ENCODE results near the gene BTBD9. TPM values are rescaled to one million over a fixed set of nuclear protein-coding genes. Genes with fewer than 3 reads are reported as not detected.

BTBD9 gene
- total RNA-seq, 4 donors from 2014 or later, result 10.8 to 26.3 (median 15.3) TPM

DNA sequence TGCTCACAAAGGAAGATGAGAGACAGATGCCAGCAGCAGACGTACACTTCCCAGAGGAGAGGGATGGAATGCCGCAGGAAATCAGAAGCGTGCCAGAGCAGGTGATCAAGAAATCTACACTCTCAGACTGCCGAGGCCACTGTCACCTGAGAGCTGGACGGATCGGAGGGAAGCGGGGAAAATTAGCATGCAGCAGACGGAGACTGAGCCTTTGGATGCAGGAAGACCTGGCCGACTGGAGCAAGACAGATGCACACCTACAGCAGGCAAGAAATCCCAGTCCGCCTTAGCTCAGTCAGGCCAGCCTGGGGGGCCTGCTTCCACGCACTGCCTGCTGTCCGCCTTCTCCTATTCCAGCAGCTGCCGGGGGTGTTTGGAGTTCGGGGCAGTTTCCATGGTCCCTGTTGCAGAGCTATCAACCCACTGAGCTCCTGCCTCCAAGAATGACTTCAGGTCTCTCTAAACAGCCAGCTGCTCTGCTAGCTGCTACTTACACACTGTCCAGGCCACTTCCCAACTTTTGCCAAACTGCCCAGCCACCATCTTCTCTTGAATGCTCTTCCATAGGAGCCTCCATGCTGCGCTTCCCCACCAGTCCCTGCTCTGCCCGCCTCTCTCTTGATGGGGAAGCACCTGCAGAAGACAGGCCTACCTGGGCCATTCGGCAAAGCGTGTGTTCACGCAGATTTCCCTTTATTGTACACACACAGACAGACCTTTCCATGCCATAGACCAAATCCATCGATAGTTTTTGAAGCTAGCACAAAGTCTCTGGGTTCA, 451.7 kb downstream of the BTBD9 start:
- ATAC-seq (ENCODE audit: low FRiP score) (no peak), DNase-seq (ENCODE audit: low spot score) (no peak)
- TF ChIP-seq, protein P1, sequence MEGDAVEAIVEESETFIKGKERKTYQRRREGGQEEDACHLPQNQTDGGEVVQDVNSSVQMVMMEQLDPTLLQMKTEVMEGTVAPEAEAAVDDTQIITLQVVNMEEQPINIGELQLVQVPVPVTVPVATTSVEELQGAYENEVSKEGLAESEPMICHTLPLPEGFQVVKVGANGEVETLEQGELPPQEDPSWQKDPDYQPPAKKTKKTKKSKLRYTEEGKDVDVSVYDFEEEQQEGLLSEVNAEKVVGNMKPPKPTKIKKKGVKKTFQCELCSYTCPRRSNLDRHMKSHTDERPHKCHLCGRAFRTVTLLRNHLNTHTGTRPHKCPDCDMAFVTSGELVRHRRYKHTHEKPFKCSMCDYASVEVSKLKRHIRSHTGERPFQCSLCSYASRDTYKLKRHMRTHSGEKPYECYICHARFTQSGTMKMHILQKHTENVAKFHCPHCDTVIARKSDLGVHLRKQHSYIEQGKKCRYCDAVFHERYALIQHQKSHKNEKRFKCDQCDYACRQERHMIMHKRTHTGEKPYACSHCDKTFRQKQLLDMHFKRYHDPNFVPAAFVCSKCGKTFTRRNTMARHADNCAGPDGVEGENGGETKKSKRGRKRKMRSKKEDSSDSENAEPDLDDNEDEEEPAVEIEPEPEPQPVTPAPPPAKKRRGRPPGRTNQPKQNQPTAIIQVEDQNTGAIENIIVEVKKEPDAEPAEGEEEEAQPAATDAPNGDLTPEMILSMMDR (IDR thresholded peaks at IDR 0.05), result no peak

DNA sequence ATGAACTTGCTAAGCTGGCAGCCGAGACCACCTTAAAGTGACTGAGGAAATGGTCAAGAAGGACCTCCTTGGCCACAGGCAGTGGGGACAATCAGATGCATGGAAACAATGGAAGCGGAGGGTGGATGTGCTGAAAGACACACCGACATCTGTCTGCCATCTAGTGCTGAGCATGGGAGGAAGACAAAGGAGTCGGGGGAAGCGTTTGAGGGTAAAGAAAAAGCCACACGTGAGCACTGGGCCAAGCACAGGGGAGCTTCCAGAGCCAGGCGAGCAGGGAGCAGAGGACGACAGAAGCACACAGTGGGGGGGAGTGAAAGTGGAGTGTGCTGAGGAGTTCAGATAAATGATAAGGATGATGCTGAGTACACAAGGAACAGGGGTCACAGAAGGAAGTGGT, 452.4 kb downstream of the BTBD9 start:
- TF ChIP-seq, protein P1 (IDR thresholded peaks at IDR 0.05), result no peak
- ATAC-seq (ENCODE audit: low FRiP score) (no peak), DNase-seq (ENCODE audit: low spot score) (no peak)

DNA sequence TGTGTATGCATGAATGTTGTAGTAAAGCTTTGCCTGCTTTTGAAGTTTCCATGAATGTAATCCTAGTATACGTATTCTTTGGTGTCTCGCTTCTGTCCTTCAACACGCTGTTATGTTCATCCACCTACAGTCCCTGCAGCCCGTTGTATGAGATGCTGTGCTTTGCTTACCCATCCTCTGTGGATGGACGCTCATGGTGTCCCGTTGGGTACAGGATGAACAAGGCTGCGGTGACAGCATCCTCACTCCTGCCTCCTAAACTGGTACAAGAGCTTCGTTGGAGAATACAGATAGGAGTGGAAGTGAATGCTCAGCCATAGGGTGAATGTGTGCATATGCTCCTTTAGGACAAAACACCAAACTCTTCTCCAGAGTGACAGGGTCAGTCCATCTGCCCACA, 454.0 kb downstream of the BTBD9 start:
- no peak for ATAC-seq (ENCODE audit: low FRiP score)
- DNase-seq (ENCODE audit: low spot score), result no peak
- TF ChIP-seq, protein P1 (IDR thresholded peaks at IDR 0.05), result no peak

DNA sequence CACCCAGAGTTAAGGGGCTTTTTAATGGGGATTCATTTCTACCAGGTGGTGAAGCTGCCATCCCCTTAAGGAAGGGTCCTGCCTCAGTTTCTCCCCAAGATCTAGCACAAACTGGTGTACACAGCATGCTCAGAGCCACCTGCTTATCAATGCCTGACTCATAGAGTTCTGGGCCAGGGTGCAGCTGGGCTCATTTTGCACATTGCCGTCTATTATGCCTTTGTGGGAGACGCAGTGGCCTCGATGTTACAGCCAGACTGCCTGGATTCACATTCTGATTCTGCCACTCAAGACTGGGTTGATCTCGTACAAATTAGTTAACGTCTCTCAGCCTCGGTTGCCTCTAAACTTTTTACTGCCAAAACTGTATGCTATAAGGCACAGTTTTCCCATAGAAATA, 454.5 kb downstream of the BTBD9 start:
- ATAC-seq (ENCODE audit: low FRiP score), result no peak
- TF ChIP-seq, protein P1 (IDR thresholded peaks at IDR 0.05), result no peak
- no peak for DNase-seq (ENCODE audit: low spot score)

DNA sequence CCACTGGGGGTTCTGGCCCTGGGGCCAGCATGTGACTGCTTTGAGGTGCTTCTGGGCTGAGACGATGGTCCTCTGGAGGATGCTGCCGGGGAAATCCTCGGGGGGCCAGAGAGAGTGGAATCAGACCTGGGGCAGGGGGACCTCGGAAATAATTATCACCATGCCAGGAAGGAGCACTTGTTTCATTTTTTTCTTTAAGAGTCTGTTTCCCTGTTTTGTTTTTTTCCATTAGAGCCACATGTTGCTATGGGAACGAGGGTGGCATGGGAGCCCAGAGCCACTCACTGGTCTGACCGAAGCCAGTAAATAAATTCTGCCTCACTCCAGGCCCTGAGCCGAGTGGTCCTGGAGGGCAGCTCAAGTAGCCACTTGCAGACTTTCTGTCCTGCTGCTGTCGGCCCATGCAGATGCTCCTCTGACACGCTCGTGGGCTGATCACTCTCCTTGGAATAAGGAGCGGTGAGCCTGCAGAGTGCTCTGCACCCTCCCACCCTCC, 455.1 kb downstream of the BTBD9 start:
- TF ChIP-seq, protein P1 (IDR thresholded peaks at IDR 0.05), result no peak
- ATAC-seq (ENCODE audit: low FRiP score) (no peak), DNase-seq (ENCODE audit: low spot score) (no peak)

DNA sequence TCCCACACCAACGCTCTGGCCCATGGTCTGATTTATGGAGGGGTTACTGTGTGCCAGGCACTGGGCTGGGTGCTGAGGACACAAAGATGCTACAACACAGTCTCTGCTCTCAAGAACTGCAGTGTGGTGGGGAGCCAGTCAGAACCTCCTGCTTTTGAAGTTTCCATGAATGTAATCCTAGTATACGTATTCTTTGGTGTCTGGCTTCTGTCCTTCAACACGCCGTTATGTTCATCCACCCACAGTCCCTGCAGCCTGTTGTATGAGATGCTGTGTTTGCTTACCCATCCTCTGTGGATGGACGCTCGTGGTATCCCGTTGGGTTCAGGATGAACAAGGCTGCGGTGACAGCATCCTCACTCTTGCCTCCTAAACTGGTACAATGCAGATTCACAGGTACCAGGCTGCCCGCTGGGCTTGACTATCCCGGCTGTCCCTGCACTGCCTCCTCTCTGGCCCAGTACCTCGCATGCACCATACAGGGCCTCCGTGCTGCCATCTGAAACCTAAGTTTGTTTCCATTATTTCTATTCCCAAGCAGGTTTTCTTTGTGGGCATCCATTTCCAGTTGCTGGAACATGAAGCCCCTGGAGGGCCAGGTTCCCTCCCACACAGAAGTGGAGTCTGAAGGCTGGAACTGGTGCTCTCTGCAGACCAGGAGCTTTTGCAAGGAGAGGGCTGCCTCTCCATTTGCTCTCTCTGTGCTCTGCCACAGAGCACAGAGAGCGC, 455.7 kb downstream of the BTBD9 start:
- no peak for DNase-seq (ENCODE audit: low spot score)
- no peak for ATAC-seq (ENCODE audit: low FRiP score)
- TF ChIP-seq, protein P1 (IDR thresholded peaks at IDR 0.05), result no peak
